HAP-1 (cell line): ENCODE data around the gene AURKAIP1.
A peak's percentile ranks its signal among the peaks of the same experiment; 100 is the strongest.
"Not testable (repeated sequence)": the region's sequence is repeated elsewhere in the genome, so short reads cannot be mapped to it uniquely, and the experiment has no call there.

Experiments
- DNase-seq, 2 experiments: peaks; one replicate each; pipeline ENCODE4 v3.0.0-alpha.2; 2016 to 2020; ENCODE audit warnings: low spot score in 2 of 2
- H3K27me3 ChIP-seq: fragments of 250-450 bp; sonication (Bioruptor Pico); 2 replicates; pipeline ENCODE4 v1.5.1; 2020; ENCODE audit warnings: low read depth, mild to moderate bottlenecking, moderate library complexity
- H3K36me3 ChIP-seq: fragments of 250-450 bp; sonication (Bioruptor Pico); replicated peaks from 2 replicates; pipeline ENCODE4 v1.5.1; 2020; ENCODE audit warnings: mild to moderate bottlenecking
- H3K4me1 ChIP-seq: fragments of 250-450 bp; sonication (Bioruptor Pico); 2 replicates; pipeline ENCODE4 v1.5.1; 2020; ENCODE audit warnings: mild to moderate bottlenecking
- H3K4me3 ChIP-seq: fragments of 250-450 bp; sonication (Bioruptor Pico); 2 replicates; pipeline ENCODE4 v1.5.1; 2020; ENCODE audit warnings: mild to moderate bottlenecking, moderate library complexity
- H3K9me3 ChIP-seq: fragments of 250-450 bp; sonication (Bioruptor Pico); 2 replicates; pipeline ENCODE4 v1.5.1; 2020; ENCODE audit warnings: mild to moderate bottlenecking, moderate library complexity
- in situ Hi-C: fragments of 300-500 bp; cut with MboI; formaldehyde crosslinking; loops from 3 replicates; pipeline ENCODE4 v1.14.3; 2020; ENCODE audit warnings: low sequenced_read_pairs, inconsistent platforms, mixed read lengths

Gene AURKAIP1

DNA sequence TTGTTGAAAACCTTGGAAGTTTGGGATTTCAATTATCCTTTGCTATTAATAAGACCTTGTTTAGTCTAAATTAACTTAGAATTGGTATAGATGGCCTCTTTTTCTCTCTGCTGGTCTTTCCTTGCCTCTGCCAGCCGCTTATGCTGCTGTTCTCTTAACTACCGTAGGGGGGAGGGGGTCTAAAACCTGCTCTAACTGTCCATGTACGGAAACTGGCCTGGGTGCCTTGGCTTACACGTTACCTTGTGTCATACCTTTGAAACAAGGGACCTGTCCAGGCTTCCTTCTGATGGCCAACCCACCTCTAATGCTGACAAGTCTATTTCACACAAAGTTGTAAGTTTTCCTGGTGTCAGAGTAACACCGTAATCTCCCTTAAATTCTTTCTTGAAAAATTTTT lies 42.4 kb upstream of the AURKAIP1 start:
- DNase-seq, H3K36me3 ChIP-seq, in situ Hi-C loops, H3K9me3 ChIP-seq, H3K4me3 ChIP-seq, H3K27me3 ChIP-seq, H3K4me1 ChIP-seq: not testable (repeated sequence)

DNA sequence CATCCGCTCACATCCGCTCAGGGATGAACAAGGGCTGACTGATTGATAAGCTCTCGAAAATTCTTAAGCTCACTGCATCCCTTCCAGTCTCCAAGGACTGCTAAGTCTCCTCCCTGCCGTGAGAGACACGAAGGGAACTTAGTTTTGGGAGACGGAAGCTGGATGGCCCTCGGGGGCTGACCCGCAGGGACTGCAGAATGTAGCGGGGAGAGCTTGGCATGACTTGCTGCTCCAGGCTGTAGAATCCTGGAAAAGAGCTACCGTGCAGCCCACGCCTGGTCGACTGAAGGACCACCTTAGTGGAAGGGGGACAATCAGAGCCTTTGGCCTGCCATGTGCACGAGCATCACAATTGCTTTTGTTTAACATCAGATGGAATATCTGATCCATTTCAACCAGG lies 40.7 kb upstream of the AURKAIP1 start:
- no peak for DNase-seq
- in situ Hi-C loops, result no loop called here
- peaks cover 6% of the 10 kb centered on the region for H3K4me1 ChIP-seq
- no peaks in the 10 kb centered on the region for H3K27me3 ChIP-seq
- no peak overlapping the region for H3K4me3 ChIP-seq
- 0 out of 2 replicates have a peak, but pooled peaks cover 4% of the 10 kb centered on the region for H3K9me3 ChIP-seq
- H3K36me3 ChIP-seq, result 0 out of 2 replicates have a peak, but pooled peaks cover 3% of the 10 kb centered on the region

DNA sequence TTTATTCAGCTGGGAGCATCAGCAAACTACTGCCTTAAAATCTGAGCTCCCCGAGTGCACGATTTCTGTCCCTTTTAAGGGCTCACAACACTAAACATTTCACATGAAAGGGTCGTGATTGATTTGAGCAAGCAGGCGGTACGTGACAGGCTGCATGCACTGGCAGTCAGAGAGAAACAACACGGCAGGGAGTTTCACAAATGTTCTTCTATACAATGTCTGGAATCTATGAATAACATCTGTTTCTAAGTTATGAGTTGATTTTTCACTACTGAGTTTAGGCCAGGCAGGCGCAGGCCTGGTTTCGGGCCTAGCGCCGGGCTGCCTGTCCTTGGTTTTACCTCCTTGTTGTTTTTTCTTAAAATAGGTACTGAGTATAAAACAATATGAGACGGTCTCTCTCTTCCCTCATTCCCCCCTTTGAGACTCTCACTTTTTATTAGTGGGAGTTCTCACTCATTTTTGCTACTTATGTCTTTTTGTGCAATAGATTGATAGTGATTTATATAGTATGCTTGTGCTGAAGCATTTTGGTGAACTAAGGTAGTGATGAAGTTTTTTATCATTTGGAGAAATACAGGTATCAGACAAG lies 37.4 kb upstream of the AURKAIP1 start:
- H3K9me3 ChIP-seq, DNase-seq, H3K4me3 ChIP-seq, in situ Hi-C loops, H3K27me3 ChIP-seq: not testable (repeated sequence)
- Histone ChIP-seq H3K36me3 (peaks cover 18% of the 10 kb centered on the region), H3K4me1 (peaks cover 26% of the 10 kb centered on the region)

DNA sequence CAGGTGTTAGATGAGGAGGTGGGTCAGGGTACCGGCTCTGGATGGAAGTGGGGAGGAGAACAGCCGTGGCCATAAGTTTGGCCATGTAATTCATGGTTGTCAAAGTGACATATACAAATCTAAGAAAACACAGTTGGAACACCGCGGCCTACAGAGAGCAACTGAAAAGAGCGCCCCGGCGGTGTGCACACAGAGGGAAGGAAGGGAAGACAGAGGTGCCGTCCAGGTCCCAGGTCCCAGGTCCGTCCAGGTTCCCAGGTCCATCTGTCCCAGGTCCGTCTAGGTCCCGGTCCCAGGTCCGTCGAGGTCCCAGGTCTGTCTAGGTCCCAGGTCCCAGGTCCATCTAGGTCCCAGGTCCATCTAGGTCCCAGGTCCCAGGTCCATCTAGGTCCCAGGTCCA lies 36.6 kb upstream of the AURKAIP1 start:
- no peak overlapping the region for H3K4me3 ChIP-seq
- peaks cover 26% of the 10 kb centered on the region for H3K4me1 ChIP-seq
- no peaks in the 10 kb centered on the region for H3K27me3 ChIP-seq
- DNase-seq, result no peak
- H3K9me3 ChIP-seq, result 0 out of 2 replicates have a peak, but pooled peaks cover 4% of the 10 kb centered on the region
- H3K36me3 ChIP-seq, result peaks cover 22% of the 10 kb centered on the region
- in situ Hi-C loops, result no loop called here

DNA sequence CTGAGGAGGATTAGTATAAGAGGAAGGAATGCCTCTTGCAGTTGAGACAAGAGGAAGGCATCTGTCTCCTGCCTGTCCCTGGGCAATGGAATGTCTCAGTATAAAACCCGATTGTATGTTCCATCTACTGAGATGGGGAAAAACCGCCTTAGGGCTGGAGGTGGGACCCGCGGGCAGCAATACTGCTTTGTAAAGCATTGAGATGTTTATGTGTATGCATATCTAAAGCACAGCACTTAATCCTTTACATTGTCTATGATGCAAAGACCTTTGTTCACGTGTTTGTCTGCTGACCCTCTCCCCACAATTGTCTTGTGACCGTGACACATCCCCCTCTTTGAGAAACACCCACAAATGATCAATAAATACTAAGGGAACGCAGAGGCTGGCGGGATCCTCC lies 35.2 kb upstream of the AURKAIP1 start:
- H3K4me1 ChIP-seq, result peaks cover 35% of the 10 kb centered on the region
- in situ Hi-C loops, H3K27me3 ChIP-seq, H3K9me3 ChIP-seq: not testable (repeated sequence)
- peak; percentile 65 to 94 for DNase-seq
- H3K4me3 ChIP-seq, result peak overlapping the region; percentile 22
- H3K36me3 ChIP-seq, result peaks cover 35% of the 10 kb centered on the region

DNA sequence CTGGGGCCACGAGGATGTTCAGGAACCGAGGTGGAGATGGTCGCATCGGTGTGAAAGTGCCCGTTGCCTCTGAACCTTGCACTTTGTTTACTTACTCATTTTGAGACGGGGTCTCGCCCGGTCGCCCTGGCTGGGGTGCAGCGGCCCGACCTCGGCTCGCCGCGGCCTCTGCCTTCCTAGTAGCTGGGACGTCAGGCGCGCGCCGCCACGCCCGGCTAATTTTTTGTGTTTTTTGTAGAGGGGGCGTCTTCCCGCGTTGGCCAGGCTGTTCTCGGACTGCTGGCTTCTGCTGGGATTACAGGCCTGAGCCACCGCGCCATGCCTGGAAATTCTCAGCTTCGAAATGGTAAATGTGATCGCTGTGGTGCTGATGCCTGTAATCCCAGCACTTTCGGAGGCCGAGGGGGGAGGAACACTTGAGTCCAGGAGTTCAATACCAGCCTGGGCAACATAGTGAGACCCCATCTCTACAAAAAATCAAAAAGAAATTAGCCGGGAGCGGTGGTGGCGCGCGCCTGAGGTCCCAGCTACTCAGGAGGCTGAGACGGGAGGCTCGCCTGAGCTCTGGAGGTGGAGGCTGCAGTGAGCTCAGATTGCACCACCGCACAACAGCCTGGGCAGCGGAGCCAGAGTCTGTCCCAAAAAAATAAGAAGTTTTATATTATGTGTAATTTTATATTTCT lies 32.8 kb upstream of the AURKAIP1 start:
- Histone ChIP-seq H3K9me3 (0 out of 2 replicates have a peak, but pooled peaks cover 4% of the 10 kb centered on the region), H3K4me3 (peak overlapping the region; percentile 93), H3K4me1 (peaks cover 35% of the 10 kb centered on the region), H3K36me3 (peaks cover 59% of the 10 kb centered on the region), H3K27me3 (no peaks in the 10 kb centered on the region)
- no peak for DNase-seq
- in situ Hi-C loops, result no loop called here

DNA sequence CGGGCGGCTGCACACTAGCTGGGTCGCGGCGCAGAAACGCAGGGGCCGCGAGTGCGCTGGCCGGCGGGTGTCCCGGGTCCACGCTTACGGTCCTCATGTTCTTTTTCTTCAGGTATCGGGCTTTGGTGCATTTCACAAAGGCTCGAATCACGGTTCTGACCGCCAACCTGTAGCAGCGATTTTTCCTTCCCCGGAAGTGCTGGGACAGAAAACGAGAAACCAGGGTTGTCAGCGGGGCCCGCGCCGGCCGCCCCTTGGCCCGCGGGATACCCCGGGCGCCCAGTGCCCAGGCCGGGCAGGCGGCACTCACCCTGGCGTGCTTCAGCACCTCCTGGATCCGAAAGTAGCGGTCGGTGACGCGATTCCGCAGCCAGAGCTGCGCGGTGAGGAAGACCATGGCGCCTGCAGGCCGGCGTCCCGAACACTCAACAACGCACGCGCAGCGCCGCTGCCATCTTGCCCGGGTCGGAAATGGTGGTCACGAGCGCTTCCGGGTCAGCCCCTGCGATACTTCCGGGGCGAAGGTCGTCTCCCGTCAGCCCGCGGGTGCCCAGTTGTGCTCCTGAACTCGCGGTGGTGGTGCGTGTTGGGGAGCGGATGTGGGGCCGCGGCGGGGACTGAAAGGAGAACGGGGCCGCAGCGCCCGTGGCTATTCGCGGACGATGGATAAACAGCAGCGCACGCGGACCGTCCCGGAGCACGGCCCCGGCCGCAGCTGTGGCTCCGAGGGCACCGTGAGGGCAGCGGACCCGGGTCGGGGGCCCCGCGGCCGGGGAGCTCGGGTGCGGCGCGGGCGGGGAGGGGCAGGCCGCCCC lies 32.0 kb upstream of the AURKAIP1 start, which contains the start of gene MRPL20:
Gene MRPL20 (minus strand): TSS at position 473 of the 815 bp plus-strand sequence. CDS start 76 bp downstream, at position 397.
- peak within 1 kb of the TSS; percentile 93 for H3K4me3 ChIP-seq
- peak; percentile 76 to 95 for DNase-seq
- in situ Hi-C loops, result no loop called here
- H3K9me3 ChIP-seq, result 0 out of 2 replicates have a peak, but pooled peaks cover under 1% of the 10 kb centered on the region
- H3K4me1 ChIP-seq, result peaks cover 35% of the 10 kb centered on the region
- no peaks in the 10 kb centered on the region for H3K27me3 ChIP-seq
- peaks cover 67% of the 10 kb centered on the region for H3K36me3 ChIP-seq

DNA sequence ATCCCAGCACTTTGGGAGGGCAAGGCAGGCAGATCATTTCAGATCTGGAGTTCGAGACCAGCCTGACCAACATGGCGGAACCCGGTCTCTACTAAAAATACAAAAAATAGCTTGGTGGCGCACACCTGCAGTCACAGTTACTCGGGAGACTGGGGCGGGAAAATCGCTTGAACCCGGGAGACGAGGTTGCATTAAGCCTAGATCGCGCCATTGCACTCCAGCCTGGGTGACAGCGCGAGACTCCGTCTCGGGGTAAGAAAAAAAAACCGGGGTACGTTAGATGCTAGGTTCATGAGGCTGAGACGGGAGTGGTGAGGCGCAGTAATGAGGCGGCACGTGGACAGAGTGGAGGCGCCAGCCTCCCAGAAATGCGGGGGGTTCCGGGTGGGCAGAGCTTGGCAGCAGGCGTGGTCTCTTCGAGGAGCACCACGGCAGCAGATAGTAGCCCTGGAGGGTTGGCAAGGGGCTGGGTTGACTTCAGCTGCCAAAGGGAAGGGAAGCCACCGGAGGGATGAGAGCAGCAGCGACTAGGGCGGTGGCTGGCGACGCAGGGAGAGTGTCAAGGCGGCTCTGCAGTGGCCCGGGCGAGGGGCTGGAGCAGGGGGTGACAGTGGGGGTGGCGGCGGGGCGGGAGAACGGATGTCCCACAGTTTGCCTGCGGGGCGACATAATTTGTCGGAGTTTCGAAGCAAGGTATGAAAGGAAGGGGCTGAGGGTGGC lies 31.3 kb upstream of the AURKAIP1 start:
- Histone ChIP-seq H3K27me3 (no peaks in the 10 kb centered on the region), H3K9me3 (no peaks in the 10 kb centered on the region), H3K4me3 (peak overlapping the region; percentile 93), H3K36me3 (peaks cover 72% of the 10 kb centered on the region), H3K4me1 (peaks cover 34% of the 10 kb centered on the region)
- in situ Hi-C loops, result no loop called here
- no peak for DNase-seq

DNA sequence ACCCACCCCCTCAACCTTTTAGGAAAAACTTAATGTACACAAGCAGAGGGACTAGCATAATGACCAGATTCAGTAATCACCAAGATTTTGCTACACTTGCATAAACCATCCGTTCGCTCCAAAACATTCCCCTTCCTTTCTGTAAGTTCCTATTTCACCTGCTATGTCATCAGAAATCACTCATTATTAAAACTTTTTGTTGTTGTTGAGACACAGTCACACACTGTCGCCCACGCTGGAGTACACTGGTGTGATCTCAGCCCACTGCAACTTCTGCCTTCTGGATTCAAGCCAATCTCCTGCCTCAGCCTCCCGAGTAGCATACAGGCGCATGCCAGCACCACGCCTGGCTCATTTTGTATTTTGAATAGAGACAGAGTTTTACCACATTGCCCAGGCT lies 28.6 kb upstream of the AURKAIP1 start:
- H3K36me3 ChIP-seq, result peaks cover 80% of the 10 kb centered on the region
- H3K9me3 ChIP-seq, result no peaks in the 10 kb centered on the region
- DNase-seq, result no peak
- H3K27me3 ChIP-seq, result no peaks in the 10 kb centered on the region
- in situ Hi-C loops, result loop anchor here (5.0 kb wide), 1 partner anchor 34 kb away; the partner anchor contains the start of gene VWA1
- peaks cover 22% of the 10 kb centered on the region for H3K4me1 ChIP-seq
- no peak overlapping the region for H3K4me3 ChIP-seq

- in situ Hi-C loops, result loop anchor here (5.0 kb wide), 1 partner anchor 34 kb away; the partner anchor contains the start of gene VWA1
- H3K36me3 ChIP-seq, result peaks cover 79% of the 10 kb centered on the region
- peaks cover 17% of the 10 kb centered on the region for H3K4me1 ChIP-seq
Observed at GRCh38 chr1:1402901-1403392, 27.9 kb upstream of the AURKAIP1 start.

DNA sequence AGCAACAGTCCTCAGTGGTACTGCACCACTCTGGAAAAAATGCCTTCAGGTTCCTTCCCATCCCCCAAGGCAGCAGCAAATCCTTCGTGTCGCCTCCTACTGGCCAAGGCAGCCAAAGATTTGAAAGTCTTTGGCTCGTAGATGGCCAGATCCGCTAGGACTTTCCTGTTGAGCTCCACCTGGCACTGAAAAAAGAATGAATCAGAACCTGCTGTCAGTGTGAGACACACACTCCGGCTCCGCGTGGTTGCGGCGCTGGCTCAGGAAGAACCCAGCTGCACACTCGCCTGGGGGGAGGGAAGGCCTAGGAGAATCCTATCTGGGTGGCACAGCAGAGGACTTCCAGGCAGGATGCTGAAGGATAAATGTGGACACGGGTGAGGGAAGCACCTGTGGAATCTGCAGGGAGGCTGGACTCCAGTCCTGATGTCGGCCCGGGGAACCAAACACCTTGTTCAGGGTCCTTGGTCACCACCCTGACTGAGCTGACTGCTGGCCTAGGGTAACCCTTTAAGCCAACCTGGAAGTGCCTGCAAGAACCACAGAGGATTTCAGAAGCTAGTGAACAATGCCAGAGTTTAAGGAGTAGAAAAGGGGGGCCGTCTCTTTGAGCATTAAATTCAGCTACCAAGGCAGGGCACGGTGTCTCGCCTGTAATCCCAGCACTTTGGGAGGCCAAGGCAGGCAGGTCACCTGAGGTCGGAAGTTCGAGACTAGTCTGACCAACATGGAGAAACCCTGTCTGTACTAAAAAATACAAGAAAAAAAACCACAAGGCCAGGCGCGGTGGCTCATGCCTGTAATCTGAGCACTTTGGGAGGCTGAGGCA lies 27.3 kb upstream of the AURKAIP1 start:
- no peak overlapping the region for H3K4me3 ChIP-seq
- H3K9me3 ChIP-seq, result no peaks in the 10 kb centered on the region
- H3K27me3 ChIP-seq, result no peaks in the 10 kb centered on the region
- DNase-seq, result peak; percentile 57 to 79
- peaks cover 83% of the 10 kb centered on the region for H3K36me3 ChIP-seq
- in situ Hi-C loops, result loop anchor here (5.0 kb wide), 1 partner anchor 35 kb away; the partner anchor contains the start of gene VWA1
- peaks cover 22% of the 10 kb centered on the region for H3K4me1 ChIP-seq

More at GRCh38 chr1:1402901-1403392, 27.9 kb upstream of the AURKAIP1 start:
- not testable (repeated sequence) for H3K27me3 ChIP-seq, H3K9me3 ChIP-seq, DNase-seq, H3K4me3 ChIP-seq

GRCh38 chr1:1401457-1402010 lies 26.5 kb upstream of the AURKAIP1 start:
- no peak overlapping the region for H3K4me3 ChIP-seq
- no peak for DNase-seq
- no peaks in the 10 kb centered on the region for H3K27me3 ChIP-seq
- H3K9me3 ChIP-seq, result no peaks in the 10 kb centered on the region
- H3K4me1 ChIP-seq, result peaks cover 22% of the 10 kb centered on the region
- in situ Hi-C loops, result loop anchor here (5.0 kb wide), 1 partner anchor 36 kb away; the partner anchor contains the start of gene VWA1
- H3K36me3 ChIP-seq, result peaks cover 85% of the 10 kb centered on the region
